ENCODE measurements around the gene GBP3.
"Not testable (repeated sequence)": the region's sequence is repeated elsewhere in the genome, so short reads cannot be mapped to it uniquely, and the experiment has no call there.

GBP3 gene

DNA sequence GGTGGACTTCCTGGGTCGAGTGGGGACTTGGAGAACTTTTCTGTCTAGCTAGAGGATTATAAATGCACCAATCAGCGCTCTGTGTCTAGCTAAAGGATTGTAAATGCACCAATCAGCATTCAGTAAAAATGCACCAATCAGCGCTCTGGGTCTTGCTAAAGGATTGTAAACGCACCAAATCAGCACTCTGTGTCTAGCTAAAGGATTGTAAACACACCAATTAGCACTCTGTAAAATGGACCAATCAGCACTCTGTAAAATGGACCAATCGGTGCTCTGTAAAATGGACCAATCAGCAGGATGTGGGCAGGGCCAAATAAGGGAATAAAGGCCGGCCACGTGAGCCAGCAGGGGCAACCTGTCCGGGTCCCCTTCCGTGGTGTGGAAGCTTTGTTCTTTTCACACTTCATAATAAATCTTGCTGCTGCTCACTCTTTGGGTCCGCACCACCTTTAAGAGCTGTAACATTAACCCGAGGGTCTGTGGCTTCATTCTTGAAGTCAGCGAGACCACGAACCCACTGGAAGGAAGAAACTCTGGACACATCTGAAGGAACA is 48.0 kb downstream of the GBP3 start:
- not testable (repeated sequence) for DNase-seq

DNA sequence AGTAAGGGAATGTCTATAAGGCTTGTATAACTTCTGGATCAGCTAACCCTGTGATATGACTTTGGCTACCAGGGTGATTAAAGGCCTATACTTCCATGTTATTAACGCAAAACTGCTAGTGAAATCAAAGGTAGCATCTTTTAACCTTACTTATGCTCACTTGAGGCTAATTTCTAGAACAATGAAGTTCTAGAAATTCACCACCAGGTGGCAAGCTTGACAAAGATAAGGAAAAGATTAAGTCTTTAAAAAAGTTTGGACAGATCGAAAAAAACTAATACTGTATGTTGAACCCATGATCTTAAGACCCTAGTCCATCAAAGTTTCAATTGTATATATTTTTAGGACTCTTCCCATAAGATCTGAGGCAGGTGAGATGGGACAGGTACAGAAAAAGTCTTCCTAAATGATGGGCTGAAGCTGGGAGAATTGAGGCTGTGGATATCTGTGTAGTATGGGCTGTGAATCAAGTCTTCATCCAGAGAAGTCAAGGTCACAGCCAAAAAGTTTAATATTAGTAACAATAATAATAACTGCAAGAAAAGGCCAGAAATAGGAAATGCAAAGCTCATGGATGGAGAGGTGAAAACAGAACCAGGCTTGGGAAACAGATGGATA is 49.0 kb downstream of the GBP3 start:
- no peak for DNase-seq

DNA sequence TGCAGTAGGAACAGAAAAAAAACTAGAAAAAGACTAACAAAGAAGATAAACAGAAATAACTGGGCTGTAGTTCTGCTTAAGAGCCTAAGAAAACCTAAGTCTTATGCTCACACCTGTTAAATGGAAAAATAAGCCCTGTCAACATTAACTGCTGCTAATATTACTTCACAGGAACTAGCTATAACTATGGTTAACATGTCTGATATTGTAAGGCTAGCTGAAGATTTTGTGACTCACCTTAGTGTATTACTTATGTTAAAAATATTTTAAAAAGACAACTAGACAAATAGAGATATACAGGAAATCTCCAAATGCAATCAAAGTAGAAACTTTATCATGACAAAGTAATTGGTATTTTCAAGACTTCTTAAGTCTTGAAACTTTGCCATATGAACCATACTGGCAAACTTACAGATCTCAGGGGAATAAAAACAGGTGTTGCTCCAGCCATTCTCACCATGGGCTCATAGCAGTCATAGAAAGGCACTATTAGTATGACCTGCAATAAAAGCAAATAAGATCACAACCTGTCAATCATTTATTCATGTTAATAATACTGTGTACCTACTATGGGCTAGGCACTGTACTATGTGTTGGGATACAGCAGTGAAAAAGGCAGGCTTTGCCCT is 60.9 kb downstream of the GBP3 start:
- no peak for DNase-seq

DNA sequence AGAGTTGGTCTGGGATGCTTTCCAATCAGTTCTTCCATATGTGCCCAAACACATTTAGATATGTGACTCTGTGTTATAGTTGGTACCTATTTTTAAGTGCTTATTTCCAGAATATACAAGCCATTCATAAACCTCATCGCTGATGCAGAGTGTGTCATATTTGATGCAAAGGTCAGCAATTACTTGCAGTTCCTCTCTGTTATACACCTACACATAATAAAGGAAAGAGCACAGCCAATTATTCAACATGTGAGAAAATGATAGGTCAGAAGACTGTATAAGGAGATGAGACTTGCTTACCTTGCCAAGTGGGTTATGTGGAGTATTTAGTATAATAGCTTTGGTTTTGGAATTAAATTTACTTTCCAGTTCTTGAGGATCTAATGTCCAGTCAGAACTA is 61.6 kb downstream of the GBP3 start:
- no peak for DNase-seq
